ENCODE data around the gene MAPK8IP3.

Gene MAPK8IP3

Small RNA genes lying within 50 kb of the gene (microRNA-seq; reads per million reads assigned to microRNA genes)
- gene MIR3177, result 1.5 reads per million
